SK-N-SH (cell line): ENCODE results near the gene ARHGAP6. TPM values are rescaled to one million over a fixed set of nuclear protein-coding genes. Genes with fewer than 3 reads are reported as not detected.
"Not testable (repeated sequence)": the region's sequence is repeated elsewhere in the genome, so short reads cannot be mapped to it uniquely, and the experiment has no call there.

Experiments
- CTCF ChIA-PET: fragments of 300-600, 350-600 bp; formaldehyde crosslinking; extraction: SDS; loops from one replicate; lab custom pipeline; 2021; lab: Yijun Ruan, JAX
- POLR2A ChIA-PET: fragments of 350-600 bp; sonication (Branson Sonifier 250); formaldehyde crosslinking; extraction: SDS; loops from one replicate; lab custom pipeline; 2020; ENCODE audit warnings: antibody characterized with exemption, inconsistent platforms; lab: Yijun Ruan, JAX
- DNase-seq: peaks from one replicate; pipeline ENCODE4 v3.0.0; 2012
- H2AFZ ChIP-seq: fragments of 200-600 bp; sonication (generic); 2 replicates; pipeline ENCODE4 v1.8.1; 2016; ENCODE audit warnings: antibody characterized with exemption, mild to moderate bottlenecking, low read depth
- H3F3A ChIP-seq: fragments of 200-600 bp; sonication (generic); replicated peaks from 2 replicates; pipeline ENCODE3; 2016; ENCODE audit warnings: antibody characterized with exemption, mild to moderate bottlenecking; ENCODE audit not compliant: insufficient read depth
- H3K27ac ChIP-seq, 2 experiments: fragments of 200-500 bp in 1 of 2; fragments of 200-600 bp in 1 of 2; sonication (Bioruptor generic) in 1 of 2; sonication (generic), shearing (Covaris generic) in 1 of 2; 2 replicates each; pipeline versions ENCODE4 v1.5.1 to v1.6.1; 2014 to 2016; ENCODE audit warnings: low read depth in 2 of 2, inconsistent platforms in 1 of 2, low read length in 1 of 2, mild to moderate bottlenecking in 1 of 2, mixed read lengths in 1 of 2
- H3K27me3 ChIP-seq: fragments of 200-600 bp; sonication (generic), shearing (Covaris generic); 2 replicates; pipeline ENCODE4 v1.6.1; 2016; ENCODE audit warnings: mixed run types; ENCODE audit not compliant: insufficient read depth
- H3K36me3 ChIP-seq, 2 experiments: fragments of 200-500 bp in 1 of 2; fragments of 200-600 bp in 1 of 2; sonication (Bioruptor generic) in 1 of 2; sonication (generic) in 1 of 2; replicated peaks in 1 of 2; 2 replicates each; pipeline versions ENCODE3 to v1.5.1; 2014 to 2016; ENCODE audit warnings: low read length in 1 of 2, mild to moderate bottlenecking in 1 of 2; ENCODE audit not compliant: insufficient read depth in 2 of 2, control insufficient read depth in 1 of 2
- H3K4me1 ChIP-seq, 2 experiments: fragments of 200-500 bp in 1 of 2; fragments of 200-600 bp in 1 of 2; sonication (Bioruptor generic) in 1 of 2; sonication (generic), shearing (Covaris generic) in 1 of 2; 2 replicates each; pipeline versions ENCODE4 v1.5.1 to v1.6.1; 2014 to 2016; ENCODE audit warnings: low read depth in 1 of 2, low read length in 1 of 2, mixed run types in 1 of 2; ENCODE audit not compliant: insufficient read depth in 2 of 2, control insufficient read depth in 1 of 2
- H3K4me2 ChIP-seq: fragments of 200-600 bp; sonication (generic), shearing (Covaris generic); 2 replicates; pipeline ENCODE4 v1.6.1; 2017; ENCODE audit warnings: mixed run types
- H3K4me3 ChIP-seq, 2 experiments: fragments of 200-500 bp in 1 of 2; fragments of 200-600 bp in 1 of 2; sonication (Bioruptor generic) in 1 of 2; sonication (generic), shearing (Covaris generic) in 1 of 2; 2 replicates each; pipeline versions ENCODE4 v1.5.1 to v1.8.1; 2014 to 2016; ENCODE audit warnings: low read depth in 2 of 2, inconsistent platforms in 1 of 2, low read length in 1 of 2, mild to moderate bottlenecking in 1 of 2, mixed read lengths in 1 of 2, moderate library complexity in 1 of 2
- H3K79me2 ChIP-seq: fragments of 200-600 bp; sonication (generic); 2 replicates; pipeline ENCODE4 v1.8.1; 2017; ENCODE audit warnings: mild to moderate bottlenecking; ENCODE audit not compliant: insufficient read depth
- H3K9ac ChIP-seq: fragments of 200-600 bp; sonication (generic); 2 replicates; pipeline ENCODE4 v1.6.1; 2017; ENCODE audit warnings: mixed run types
- H3K9me2 ChIP-seq: fragments of 200-600 bp; sonication (generic); 2 replicates; pipeline ENCODE4 v1.6.1; 2017; ENCODE audit warnings: mixed run types
- H3K9me3 ChIP-seq: fragments of 200-600 bp; sonication (generic); 2 replicates; pipeline ENCODE4 v1.6.1; 2017; ENCODE audit warnings: mixed run types, mild to moderate bottlenecking, moderate library complexity
- H4K20me1 ChIP-seq: fragments of 200-600 bp; sonication (generic); 2 replicates; pipeline ENCODE4 v1.6.1; 2017; ENCODE audit warnings: mild to moderate bottlenecking, mixed run types; ENCODE audit not compliant: insufficient read depth
- CHD2 ChIP-seq: fragments of 150-350 bp; IDR thresholded peaks from 2 replicates; pipeline ENCODE4 v1.6.1; 2018; ENCODE audit warnings: low read length; ENCODE audit not compliant: partially characterized antibody
- CTCF ChIP-seq: fragments of 200-600 bp; sonication (generic); IDR thresholded peaks from 2 replicates; pipeline ENCODE4 v1.6.1; 2017; ENCODE audit warnings: antibody characterized with exemption, mild to moderate bottlenecking, moderate library complexity
- ELF1 ChIP-seq: IDR thresholded peaks from 2 replicates; pipeline ENCODE4 v1.4.0; 2012
- EP300 ChIP-seq, 2 experiments: IDR thresholded peaks; 2 replicates each; pipeline versions ENCODE4 v1.4.0 to v1.6.1; 2012; ENCODE audit warnings: borderline replicate concordance in 1 of 2, low read depth in 1 of 2, low read length in 1 of 2
- EZH2phosphoT487 ChIP-seq: fragments of 200-600 bp; sonication (generic); IDR thresholded peaks from 2 replicates; pipeline ENCODE4 v1.6.1; 2017; ENCODE audit warnings: low read depth, mixed run types, mild to moderate bottlenecking, antibody characterized with exemption, moderate library complexity, borderline replicate concordance
- FOXJ3 ChIP-seq: sonication (generic); formaldehyde crosslinking; IDR thresholded peaks from 2 replicates; pipeline ENCODE4 v1.5.1; 2020; ENCODE audit warnings: mild to moderate bottlenecking, missing genetic modification reagents
- FOXM1 ChIP-seq: IDR thresholded peaks from 2 replicates; pipeline ENCODE4 v1.4.0; 2012; ENCODE audit warnings: low read depth, mild to moderate bottlenecking
- GABPA ChIP-seq: IDR thresholded peaks from 2 replicates; pipeline ENCODE4 v1.4.0; 2012; ENCODE audit warnings: low read depth, mild to moderate bottlenecking
- GATA2 ChIP-seq: sonication (generic); formaldehyde crosslinking; IDR thresholded peaks from 2 replicates; pipeline ENCODE4 v1.5.0; 2020; ENCODE audit warnings: mild to moderate bottlenecking, missing genetic modification reagents
- IRF3 ChIP-seq: fragments of 150-350 bp; IDR thresholded peaks from 2 replicates; pipeline ENCODE4 v1.6.1; 2016; ENCODE audit warnings: mild to moderate bottlenecking, low read depth, low read length
- MAX ChIP-seq: IDR thresholded peaks from 2 replicates; pipeline ENCODE4 v1.4.0; 2012; ENCODE audit warnings: low read depth
- MEF2A ChIP-seq: IDR thresholded peaks from 2 replicates; pipeline ENCODE4 v1.4.0; 2012; ENCODE audit warnings: low read depth, borderline replicate concordance
- NFIC ChIP-seq: IDR thresholded peaks from 2 replicates; pipeline ENCODE4 v1.4.0; 2012; ENCODE audit warnings: borderline replicate concordance
- NRF1 ChIP-seq: IDR thresholded peaks from 2 replicates; pipeline ENCODE4 v1.6.1; 2012; ENCODE audit warnings: low read depth, mild to moderate bottlenecking, low read length
- RAD21 ChIP-seq: IDR thresholded peaks from 2 replicates; pipeline ENCODE4 v1.6.1; 2012; ENCODE audit warnings: mild to moderate bottlenecking, low read length
- RCOR1 ChIP-seq: fragments of 150-350 bp; IDR thresholded peaks from 2 replicates; pipeline ENCODE4 v1.6.1; 2017; ENCODE audit warnings: antibody characterized with exemption, low read length
- RFX5 ChIP-seq: IDR thresholded peaks from 2 replicates; pipeline ENCODE4 v1.6.1; 2012; ENCODE audit warnings: mild to moderate bottlenecking, improper control_type of control experiment, low read length
- SMC3 ChIP-seq: IDR thresholded peaks from 2 replicates; pipeline ENCODE4 v1.6.1; 2012; ENCODE audit warnings: low read depth, low read length, improper control_type of control experiment
- TCF12 ChIP-seq: IDR thresholded peaks from 2 replicates; pipeline ENCODE4 v1.4.0; 2012
- WGBS: methylation state at CpG from one replicate; pipeline ENCODE4 v1.1.6; 2017; ENCODE audit warnings: low lambda C conversion rate; 5-methylcytosine and 5-hydroxymethylcytosine counted together
- polyA plus RNA-seq, 3 experiments: library from polyadenylated mRNA; depleted of rRNA; stranded (reverse); fragments of >200 nt; gene quantifications; 2 replicates each; pipeline ENCODE4 v1.2.3, GENCODE V29; 2012
- TF ChIP-seq, protein P1 (sequence below): IDR thresholded peaks from 2 replicates; pipeline ENCODE4 v1.4.0; 2012; ENCODE audit warnings: low read depth, borderline replicate concordance

ARHGAP6 gene
- polyA plus RNA-seq, 1 of the 3 experiments (the other 2 are of a cell fraction) = 0.16 TPM

DNA sequence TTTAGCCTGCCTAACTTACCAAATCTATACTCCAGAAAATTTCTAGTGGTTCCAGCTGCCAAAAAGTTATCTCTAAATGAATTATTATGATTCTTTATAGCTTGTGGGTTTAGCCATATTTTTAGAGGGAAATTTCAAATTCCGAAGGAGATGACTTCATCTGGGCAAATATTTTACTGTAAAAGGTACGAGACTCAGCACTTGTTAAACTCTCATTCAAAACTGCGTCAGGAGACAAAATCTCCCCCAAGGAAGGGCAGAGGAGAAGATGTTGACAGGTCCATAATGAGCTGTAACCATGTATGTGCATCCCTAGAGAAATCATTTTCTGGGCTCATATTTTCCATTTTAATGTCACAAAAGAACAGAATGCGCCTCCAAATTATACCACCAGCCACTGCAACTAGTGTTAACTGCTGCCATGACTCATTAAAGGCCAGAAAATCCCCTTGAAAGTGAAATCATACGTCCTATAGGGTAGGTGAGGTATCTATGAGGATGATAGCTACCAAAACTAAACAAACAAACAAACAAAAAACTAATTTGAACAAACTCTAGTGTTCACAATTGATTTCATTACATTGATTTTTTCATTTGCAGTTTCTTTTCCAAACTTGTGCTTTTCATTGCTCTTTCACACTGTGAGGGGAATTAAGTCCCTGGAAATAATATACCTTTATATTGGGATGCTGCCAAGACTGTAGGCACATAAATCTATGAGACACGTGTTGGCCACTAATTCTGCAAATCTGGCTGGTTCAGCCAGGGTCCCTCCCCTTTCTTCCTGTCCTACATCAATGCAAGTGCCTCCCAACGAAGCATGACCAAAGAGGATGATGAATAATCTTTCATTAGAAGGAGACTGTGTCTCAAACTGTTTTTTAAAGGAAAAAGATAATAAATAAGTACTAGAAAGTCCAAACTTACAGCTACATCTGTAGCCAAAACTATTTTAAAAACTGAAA, 85.8 kb downstream of the ARHGAP6 start:
- H3K9ac ChIP-seq = no peak overlapping the region
- no peak overlapping the region for H3K27ac ChIP-seq
- H3K9me2 ChIP-seq = no peaks in the 10 kb centered on the region
- ChIA-PET CTCF (no interaction called here), POLR2A (no interaction called here)
- TF ChIP-seq RCOR1 (no peak), CTCF (no peak), GABPA (no peak), SMC3 (no peak), TCF12 (no peak), MAX (no peak), FOXJ3 (CRISPR knock-in tag) (no peak), ELF1 (no peak), MEF2A (no peak), RFX5 (no peak), RAD21 (no peak), CHD2 (no peak), NRF1 (no peak), FOXM1 (no peak), EP300 (IDR thresholded peaks at IDR 0.05; ENCODE audit: borderline replicate concordance in 1 of 2, low read depth in 1 of 2, low read length in 1 of 2) (no peak), GATA2 (CRISPR knock-in tag) (no peak), IRF3 (no peak), EZH2phosphoT487 (no peak), NFIC (no peak)
- TF ChIP-seq, protein P1, sequence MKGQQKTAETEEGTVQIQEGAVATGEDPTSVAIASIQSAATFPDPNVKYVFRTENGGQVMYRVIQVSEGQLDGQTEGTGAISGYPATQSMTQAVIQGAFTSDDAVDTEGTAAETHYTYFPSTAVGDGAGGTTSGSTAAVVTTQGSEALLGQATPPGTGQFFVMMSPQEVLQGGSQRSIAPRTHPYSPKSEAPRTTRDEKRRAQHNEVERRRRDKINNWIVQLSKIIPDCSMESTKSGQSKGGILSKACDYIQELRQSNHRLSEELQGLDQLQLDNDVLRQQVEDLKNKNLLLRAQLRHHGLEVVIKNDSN = no peak
- no peaks in the 10 kb centered on the region for H3F3A ChIP-seq
- H3K36me3 ChIP-seq = no peaks in the 10 kb centered on the region
- H3K4me2 ChIP-seq = no peak overlapping the region
- H3K4me1 ChIP-seq = no peaks in the 10 kb centered on the region
- no peaks in the 10 kb centered on the region for H3K27me3 ChIP-seq
- H2AFZ ChIP-seq = no peak overlapping the region
- 6% methylated on average over 7 of the region's 7 CpGs for WGBS
- H3K9me3 ChIP-seq = no peaks in the 10 kb centered on the region
- no peaks in the 10 kb centered on the region for H4K20me1 ChIP-seq
- H3K79me2 ChIP-seq = no peaks in the 10 kb centered on the region
- DNase-seq = no peak
- H3K4me3 ChIP-seq = no peak overlapping the region

DNA sequence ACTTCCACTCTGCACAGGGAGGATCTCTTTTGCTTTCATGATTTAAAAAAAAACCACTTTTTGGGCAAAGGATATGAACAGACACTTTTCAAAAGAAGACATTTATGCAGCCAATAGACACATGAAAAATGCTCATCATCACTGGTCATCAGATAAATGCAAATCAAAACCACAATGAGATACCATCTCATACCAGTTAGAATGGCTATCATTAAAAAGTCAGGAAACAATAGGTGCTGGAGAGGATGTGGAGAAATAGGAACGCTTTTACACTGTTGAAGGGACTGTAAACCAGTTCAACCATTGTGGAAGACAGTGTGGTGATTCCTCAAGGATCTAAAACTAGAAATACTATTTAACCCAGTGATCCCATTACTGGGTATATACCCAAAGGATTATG, 87.4 kb downstream of the ARHGAP6 start:
- H3K27ac ChIP-seq, H3K36me3 ChIP-seq, DNase-seq, H2AFZ ChIP-seq, H3K4me2 ChIP-seq, H3K9ac ChIP-seq, H3K27me3 ChIP-seq, H4K20me1 ChIP-seq, H3K79me2 ChIP-seq, H3K4me3 ChIP-seq, H3K9me2 ChIP-seq, H3F3A ChIP-seq, H3K9me3 ChIP-seq, H3K4me1 ChIP-seq, POLR2A ChIA-PET, CTCF ChIA-PET: not testable (repeated sequence)
- 15% methylated on average over 1 of the region's 1 CpG for WGBS
